NCI-H2227 treated with DMSO at 0.1 percent for 48 hours (cell line): ENCODE measurements around the gene UBE2J2.

Source experiments
- DNase-seq: peaks from one replicate; lab custom pipeline; 2025; lab: John Stamatoyannopoulos, UW

The UBE2J2 gene

DNA sequence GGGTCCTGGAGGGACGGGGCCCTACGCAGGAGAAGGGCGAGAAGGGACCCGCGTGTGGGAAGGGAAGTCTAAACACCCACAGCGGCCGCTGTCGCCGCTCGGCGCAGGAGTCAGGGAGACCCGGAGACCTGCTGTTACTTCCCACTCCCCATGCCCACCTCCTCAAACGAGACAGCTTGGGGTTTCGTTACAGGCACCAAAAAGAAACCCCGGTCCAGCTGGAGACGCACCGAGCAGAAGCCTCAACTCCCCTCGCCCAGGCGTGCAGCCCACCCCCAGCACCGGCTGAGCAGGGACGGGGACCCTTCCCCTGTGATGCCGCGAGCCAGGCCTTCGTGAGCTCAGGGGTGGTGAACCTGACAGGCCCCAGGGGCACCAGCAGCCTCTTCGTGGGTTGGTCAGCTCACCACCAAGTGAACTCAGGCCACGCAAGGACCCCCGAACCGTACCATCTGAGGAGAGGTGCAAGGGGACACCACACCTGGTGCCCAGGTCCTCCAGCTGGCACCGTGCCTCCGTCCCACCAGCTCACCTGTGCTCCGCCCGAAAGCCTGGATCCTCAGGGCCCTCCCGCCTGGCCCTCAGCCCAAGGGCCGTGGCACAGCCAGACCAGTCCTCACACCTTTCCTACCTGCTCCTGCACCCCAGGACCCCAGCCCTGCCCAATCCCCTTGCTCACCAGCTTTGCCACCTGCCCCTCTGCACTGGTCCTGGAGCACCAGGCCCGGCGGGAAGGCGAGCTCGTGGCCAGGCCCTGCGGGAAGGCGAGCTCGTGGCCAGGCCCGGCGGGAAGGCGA lies 46.9 kb downstream of the UBE2J2 start:
- no peak for DNase-seq

DNA sequence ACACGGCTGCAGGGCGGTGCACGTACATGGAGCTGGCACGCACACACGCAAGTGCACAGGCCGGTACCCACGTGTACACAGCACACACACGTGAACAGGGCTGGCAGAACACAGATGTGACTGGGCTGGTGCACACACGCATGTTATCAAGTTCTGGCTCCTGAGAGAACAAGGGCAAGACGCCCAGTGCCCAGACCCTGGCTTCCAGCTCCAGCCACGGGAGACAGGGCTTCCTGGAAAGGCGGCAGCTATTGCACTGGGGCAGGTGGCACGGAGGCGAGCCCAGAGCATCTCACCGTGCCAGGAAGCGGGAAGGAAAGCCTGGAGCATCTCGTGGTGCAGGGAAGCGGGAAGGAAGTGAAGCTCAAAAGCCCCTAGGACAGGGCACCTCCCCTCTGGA lies 47.7 kb downstream of the UBE2J2 start:
- DNase-seq = no peak

DNA sequence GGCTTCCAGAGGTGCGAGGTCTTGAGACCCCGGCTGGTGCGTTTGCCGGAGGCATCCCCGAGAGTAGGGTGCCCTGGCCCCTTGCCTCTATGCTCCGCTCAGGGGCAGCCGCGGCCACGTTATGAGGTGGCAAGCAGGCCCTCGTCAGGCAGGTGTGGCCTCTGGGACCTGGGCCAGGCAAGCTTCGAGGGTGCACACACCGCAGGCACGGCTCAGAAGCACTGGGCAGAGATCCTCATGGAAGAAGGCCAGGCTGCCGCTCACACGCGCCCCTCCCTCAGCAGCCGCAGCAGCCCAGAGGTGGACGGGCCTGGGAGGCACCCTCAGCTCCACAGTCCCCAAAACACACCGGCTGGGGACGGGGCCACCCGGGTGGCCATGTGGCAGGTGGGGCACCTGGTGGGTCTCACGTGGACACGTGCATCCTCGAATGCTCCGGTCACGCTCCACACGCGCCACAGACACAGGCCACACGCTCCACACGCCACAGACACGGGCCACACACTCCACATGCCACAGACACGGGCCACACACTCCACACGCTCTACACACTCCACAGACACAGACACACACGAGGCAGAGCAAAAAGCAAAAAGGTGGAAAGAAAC lies 48.3 kb downstream of the UBE2J2 start:
- DNase-seq = no peak

DNA sequence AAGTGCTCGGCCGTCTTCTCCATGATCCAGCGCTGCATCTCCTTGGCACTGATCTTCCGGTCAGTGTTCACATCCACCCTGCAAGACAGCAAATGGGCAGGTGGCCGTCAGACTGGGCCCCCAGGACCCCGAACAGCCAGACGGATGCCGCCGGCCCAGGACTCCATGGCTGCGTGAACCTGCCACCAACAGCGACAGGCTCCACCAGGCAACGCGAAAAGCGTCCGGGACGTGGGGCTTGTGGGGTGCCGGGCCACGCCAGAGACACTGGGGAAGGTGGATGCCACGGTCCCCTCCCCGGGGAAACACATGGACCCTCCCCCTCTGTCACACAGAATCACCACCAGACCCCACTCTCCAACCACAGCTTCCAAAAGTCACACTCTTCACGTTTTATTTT lies 49.8 kb downstream of the UBE2J2 start:
- DNase-seq = no peak

DNA sequence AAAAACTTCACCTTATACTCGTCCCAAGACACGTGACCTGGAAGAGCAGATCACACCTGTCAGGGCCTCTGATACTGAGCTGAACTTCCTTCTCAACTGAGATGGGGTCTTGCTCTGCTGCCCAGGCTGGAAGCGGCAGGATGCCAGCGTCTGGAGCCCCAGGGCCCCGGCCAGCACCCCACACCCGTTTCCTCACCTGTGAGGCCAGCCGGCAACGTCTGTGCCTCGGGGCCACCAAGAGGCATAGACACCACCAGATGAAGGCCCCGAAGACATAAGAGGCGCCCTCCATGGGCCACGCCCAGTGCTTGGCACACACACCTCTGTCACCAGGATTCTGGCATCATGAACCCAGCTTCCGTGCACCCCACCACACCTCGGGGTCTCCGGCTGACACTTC lies 50.3 kb downstream of the UBE2J2 start:
- DNase-seq = no peak

DNA sequence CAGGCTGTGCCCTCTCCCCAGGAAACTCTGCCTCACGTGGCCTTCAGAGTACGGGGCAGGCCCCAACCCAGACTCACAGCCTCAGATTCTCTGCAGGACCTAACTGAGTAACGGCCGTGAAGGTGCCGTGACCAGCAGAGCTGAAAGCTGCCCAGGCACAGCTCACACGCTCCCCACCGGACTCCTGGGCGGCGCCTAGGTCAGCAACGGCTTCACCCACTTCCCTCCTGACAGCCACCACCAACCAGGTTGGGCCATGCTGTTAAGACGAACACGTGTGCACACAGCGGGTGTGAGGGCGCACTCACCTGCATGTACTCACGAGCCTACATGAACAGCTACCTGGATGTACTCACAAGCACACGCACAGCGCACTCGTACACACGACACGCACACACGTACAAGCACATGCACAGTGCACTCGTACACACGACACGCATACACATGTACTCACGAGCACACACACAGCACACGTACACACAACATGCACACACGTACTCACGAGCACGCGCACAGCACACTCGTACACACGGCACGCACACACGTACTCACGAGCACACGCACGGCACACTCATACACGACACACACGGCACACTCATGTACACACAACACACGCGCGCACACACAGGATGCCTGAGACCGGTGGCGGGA lies 51.0 kb downstream of the UBE2J2 start:
- DNase-seq = no peak

DNA sequence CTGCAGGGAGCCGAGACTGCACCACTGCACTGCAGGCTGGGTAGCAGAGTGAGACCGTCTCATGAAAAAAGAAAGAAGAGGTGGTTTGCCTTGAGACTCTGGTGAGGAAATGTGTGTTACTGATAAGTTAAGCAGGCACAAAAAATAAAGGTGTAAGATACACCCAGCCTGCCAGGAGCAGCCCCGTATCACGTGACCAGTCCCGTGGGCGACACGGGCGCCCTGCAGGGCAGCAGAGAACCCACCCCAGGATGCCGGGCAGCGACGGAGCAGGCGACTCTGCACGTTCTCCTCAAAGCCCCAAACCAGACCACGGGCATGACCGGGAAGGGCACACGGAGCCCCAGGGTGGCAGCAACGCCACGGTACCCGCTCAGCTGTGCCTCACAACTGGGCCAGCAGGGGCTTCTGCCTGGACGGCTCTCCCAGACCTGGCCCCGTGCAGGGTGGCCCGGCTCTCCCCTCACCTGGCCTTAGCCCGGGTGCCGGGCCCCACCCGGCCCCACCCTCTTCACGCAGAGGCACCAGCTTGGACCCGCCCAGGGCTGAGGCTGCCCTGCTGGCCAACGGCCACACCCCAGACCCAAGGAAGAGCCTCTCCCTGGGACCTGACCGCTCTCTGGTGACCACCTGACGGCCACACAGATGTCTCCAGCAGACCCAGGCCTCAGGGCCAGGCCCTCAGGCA lies 51.6 kb downstream of the UBE2J2 start:
- DNase-seq = no peak

DNA sequence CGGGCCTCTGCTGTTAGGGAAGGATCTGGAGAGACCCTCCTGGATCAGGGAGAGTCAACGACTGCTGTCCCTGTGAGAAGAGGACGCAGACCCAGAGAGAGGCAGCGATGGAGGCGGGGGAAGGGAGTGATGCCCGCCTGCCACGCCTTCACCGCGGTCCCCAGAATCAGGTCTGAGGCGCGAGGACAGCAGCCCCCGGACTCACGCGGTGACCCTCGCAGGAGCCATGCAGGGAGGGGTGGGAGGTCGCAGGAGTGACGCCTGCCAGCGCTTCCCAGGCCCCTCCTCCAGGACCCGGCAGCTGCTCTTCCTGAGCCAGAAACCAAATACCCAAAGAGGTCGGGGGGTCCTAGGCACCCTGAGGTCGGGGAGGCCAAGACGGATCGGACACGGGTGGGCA lies 53.5 kb downstream of the UBE2J2 start:
- no peak for DNase-seq

DNA sequence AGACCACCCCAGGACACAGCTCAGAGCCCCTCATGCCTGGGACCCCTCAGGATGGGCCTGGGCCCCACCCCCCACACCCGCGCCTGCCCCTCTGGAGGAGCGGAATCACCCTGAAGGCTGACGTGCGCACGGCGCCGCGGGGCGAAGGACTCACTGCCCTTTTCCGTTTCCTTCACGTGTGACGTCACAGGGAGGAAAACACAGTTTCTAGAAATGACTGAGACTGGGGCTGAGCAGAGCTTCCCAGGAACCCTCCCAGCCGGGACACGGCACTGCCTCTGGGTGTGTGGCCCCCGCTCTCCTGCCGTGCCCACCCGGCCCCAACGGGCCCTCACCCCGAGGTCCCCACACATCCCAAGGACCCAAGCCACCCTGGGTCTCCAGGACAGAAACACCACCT lies 54.3 kb downstream of the UBE2J2 start:
- DNase-seq = no peak

DNA sequence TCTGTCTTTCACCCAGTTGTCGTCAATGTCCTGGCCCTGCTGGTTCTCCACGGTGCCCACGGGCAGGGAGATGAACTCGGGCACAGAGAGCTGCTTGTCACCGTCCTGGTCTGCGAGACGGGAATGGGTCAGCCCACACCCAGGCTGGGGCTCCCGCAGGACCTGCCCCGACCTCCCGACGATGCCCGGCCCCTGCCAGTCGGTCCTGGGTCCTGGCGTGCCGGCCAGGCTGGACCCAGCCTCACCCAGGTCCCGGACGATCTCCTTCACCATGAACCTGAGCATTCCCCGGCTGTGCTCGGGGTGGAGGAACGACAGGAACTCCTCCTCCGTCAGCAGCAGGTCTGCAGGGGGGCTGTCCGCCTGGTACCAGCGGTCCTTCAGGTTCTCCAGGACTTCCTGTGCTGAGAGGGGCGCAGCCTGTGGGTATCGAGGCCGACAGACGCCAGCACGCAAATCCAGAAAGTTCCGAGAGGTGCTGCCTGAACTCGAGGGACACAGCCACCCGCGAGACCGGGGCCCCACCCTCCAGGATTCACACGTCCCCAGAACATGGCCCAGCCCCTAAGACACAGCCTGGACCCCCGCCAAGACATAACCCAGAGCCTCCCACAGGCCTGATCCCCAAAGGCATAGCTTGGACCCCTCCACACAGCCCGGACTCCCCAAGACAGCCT lies 55.0 kb downstream of the UBE2J2 start:
- DNase-seq = no peak

DNA sequence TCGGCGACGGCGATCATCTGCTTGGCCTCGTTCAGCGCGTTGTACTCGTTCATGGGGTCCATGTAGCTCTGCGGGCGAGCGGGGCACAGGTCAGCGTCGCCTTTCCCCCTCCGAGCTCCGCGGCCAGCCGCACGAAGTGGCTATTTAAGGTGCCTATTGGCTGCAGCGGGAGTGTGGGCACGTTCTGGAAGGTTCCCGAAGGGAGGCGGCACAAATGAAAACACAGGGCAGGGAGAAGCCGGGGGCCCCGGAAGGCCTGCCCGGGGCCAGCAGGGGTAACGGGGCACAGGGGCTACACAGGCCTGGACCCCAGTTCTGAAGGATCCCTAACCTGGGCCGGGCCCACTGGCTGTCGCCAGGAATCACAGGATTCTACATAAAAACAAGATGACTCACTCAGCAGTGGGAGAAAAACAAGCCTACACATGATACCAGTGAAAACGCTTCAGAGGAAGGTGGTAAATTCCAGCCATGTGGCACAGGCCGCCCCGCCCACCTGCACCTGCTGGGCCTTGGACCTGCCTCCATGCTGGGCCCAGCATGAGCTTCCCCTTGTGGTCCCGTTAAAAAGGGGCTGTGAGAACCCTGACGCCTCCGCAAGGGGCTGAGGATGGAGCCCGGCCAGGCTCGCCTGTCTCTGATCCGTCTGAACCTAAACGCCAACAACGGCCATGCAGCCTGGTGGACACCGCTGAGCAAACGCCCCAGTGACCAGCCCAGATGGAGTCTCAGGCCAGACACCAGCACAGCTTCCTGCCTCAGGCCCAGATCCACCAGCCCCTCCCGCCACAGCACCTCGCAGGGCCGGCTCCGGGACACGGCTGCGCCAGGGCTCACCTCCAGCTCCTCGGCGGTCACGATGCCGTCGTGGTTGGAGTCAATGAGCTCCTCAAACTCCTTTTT lies 55.8 kb downstream of the UBE2J2 start:
- DNase-seq = no peak

DNA sequence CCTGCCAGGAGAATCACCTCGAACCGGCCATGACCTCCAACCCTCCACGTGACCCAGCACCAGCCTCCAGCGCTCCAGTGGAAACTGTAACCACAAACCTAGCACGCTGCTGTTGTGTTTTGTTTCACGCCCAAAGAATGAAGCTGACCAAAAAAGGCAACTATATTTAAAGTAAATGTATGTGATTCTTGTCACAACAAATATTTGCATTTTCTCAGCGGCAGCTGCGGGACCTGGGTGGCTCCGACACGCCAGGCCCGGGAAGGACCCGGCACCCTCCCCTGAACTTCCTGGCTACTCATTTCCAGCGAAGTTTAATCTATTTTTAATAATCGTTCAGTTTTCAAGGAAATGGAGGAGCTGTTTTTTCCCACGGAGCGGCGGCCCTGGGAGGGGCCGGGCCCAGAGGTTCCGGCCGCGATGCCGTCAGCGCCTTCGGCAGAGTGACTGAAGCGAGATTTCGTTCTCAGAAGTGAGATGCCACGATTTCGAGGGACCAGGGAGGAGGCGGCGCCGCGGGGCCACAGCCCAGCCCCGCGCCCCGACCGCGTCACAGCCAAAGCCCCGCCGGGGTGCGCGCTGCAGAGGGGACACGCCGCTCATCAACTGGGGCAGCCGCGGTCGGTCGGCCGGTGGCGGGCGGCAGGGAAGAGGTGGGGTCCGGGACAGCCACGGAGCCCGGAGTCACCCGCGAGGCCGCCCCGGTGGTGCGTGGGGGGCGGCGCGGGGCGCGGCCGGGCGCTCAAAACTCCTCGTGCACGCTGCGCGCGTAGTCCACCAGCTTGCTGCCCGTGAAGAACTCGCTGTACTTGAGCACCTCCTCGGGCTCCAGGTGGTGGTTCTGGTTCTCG lies 56.7 kb downstream of the UBE2J2 start:
- no peak for DNase-seq

DNA sequence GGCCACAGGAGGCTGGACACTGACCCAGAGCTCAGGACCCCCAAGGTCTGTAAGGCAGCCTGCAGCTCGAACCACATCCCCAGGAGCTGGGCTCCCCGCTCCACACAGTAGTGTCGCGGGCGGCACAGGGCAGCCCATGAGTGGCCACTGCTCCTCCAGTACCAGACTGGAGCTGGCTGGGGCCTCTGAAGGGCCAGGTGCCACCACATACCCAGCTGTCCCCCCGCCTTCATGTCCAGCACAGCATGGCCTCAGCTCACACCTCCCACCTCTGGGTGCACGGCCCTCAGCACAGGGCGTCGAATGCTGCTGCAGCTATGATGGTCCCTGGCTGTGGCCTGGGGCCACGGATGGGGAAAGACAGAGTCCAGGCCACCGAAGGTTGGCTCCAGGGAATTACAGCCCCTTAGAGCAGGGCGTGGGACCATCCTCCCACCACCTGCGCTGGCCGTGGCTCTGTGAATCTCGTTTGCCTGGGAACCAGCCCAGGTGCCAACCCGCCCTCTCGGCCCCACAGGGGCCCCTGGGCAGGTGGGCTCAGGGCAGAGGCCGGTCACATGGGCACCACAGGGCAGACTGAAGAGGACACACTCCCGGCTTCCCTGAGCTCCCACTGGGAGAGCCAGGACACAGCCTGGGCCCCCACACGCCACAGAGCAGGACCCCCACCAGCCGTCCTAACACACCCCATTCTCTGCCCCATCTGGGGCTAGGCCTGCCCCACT lies 57.6 kb downstream of the UBE2J2 start:
- no peak for DNase-seq

DNA sequence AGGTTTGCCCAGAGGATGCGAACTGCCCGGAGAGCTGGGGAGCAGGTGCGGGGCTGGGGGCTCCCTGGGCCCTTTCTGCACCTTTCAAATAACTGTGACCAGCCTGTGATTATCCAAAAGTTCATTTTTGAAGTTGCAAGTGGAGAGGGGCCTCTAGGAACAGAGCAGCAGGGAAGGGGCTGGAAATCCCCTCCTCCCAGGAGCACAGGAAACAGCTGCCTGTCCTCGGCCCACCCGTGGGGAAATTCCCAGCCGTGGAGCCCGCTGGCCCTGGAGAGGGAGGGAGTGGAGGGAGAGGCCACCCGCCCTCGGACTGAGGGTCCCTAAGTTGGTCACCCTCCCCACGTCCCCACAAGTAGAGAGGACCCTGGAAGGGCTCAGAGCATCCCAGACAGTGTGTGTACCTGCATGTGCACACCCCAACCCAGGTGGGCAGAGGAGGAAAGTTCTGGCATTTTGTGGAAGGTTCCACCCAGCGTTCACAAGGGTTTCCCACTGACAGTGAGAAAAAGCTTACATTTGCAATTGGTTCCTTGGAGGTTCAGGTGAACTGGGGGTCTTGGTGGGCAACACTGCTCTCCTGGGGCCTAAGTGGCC lies 58.5 kb downstream of the UBE2J2 start:
- DNase-seq = no peak

DNA sequence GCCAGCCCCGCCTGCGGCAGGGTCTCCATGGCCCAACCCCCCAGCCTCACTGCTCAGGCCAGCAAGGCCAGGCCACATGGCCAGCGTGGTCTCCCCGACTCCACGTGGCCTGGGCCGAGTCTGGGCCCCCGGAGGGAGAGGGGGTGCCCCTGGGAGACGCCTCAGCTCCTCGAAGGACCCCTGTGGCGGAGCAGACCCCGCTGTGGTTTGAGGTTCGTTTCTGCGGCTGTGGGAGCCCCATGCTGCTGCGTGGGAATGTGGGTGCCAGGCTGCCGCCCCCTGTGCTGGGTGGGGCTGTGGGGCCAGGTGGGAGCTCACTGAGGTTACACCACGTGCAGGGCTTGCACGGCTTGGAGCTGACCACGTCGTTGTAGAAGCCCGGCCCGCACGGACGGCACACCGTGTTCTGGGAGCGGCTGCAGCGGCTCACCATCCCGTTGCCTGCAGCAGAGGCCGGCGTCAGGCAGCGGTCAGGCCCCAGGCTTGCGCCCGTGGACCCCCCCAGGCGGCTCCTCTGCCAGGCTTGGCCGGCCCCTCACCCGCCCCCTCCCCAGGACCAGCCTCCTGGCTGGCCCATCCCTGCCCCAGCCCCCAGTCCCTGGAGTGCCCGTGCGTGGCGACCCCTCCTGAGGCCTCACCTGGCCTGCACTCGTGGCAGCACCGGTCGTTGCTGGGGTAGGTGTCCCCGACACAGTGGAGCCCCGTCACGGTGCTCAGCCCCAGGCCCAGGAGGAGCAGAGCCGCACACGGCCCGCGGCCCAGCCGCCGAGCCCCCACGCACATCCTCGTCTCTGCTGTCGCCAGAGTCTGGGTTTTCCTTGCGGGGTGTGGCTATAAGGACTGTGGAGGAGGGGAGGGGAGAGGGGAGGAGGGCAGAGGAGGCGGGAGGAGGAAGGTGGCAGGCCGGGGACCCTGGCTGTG lies 60.0 kb downstream of the UBE2J2 start, which contains the start of gene TNFRSF4:
TNFRSF4 (minus strand) TSS at position 809 of the 921 bp plus-strand sequence; CDS start at position 783, 26 bp downstream.
- no peak for DNase-seq

DNA sequence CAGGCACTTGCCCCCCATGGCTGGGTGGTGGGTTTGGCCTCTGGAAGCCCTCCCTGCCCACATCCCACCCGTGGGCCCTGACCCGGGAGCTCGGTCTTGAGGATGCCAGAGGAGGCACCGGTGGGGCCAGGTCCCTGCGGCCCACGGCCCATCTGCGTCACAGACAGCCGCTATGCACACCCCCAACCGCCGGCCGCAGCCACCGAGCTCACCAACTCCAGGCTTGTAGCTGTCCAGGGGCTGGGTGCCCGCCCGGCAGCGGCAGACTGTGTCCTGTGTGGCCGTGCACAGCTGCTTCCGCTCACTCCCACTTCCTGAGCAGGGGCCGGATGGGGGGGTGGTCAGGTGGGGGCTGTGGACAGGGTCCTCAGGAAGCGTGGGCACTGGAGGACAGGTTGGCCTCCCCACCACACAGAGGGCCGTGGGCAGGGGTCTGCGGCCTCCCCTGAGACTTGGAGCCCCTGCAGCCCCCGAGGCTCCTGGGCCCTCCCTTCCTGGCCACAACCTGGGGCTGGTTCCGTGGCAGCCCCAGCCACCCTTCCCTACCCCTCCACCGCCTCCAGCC lies 60.8 kb downstream of the UBE2J2 start:
- no peak for DNase-seq
